ENCODE data around the gene CCNF.

The CCNF gene

GRCh38 chr16:2458887-2459646 lies 29.8 kb downstream of the CCNF start:
- DNase-seq: no peak

DNA sequence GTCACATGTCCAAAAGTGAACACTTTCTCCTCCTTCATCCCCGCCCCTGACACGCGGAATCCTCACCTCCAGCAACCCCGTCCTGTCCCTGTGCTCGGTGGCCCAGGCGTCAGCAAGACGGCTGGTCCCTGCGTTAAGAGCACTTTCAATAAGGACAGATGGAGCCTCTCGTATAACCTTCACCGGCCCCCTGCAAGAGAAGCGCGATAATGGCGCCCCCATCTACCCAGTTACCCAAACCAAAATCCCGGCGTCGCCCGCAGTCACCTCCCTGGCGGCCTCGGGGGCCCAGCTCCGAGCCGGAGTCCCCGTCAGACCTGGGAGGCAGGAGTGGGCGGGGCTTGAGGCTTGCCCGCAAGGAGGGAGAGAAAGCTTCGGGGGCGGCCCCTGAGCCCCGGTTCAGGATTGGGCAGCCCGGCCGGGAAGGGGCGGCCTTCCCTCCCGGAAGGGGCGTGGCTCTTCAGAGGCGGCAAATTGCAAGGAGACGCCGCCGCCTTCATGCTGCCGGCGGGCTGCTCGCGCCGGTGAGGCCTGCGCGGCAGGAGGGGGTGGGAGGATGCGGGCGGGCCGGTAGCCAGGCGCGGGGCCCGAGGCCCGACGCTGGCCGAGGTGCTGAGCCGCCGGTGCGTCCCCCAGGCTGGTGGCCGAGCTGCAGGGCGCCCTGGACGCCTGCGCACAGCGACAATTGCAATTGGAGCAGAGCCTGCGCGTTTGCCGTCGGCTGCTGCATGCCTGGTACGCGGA lies 30.6 kb downstream of the CCNF start, which contains the start of gene TEDC2:
Gene TEDC2, plus strand, starts transcription at position 463 of the 744 bp plus-strand sequence. Its CDS starts 36 bp downstream, at position 499.
- peak; percentile 96 for DNase-seq

DNA sequence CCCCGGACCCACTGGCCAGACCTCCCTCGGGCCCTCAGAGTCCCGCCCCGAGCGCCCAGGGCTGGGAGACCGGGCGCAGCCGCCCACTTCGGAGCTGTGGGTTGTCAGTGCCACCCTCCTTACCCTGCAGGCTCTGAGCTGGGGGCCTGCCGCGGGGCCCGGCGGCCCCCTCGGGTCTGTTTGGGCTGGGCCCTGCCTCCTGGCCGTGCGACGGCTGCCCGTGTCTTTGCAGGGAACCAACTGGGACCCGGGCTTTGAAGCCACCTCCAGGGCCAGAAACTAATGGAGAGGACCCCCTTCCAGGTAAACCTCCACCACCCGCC lies 31.1 kb downstream of the CCNF start:
- no peak for DNase-seq

DNA sequence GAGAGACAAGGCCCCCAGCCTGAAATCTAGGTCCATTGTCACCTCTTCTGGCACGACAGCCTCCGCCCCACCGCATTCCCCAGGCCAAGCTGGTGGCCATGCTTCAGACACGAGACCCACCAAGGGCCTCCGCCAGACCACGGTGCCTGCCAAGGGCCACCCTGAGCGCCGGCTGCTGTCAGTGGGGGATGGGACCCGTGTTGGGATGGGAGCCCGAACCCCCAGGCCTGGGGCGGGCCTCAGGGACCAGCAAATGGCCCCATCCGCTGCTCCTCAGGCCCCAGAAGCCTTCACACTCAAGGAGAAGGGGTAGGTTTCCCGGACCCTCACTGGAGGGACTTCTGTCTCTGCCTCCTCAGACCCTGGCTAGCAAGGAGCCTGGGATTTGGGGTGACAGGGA lies 31.7 kb downstream of the CCNF start:
- DNase-seq: no peak

- no peak for DNase-seq
Measured at GRCh38 chr16:2462031-2462866, 33.0 kb downstream of the CCNF start.

DNA sequence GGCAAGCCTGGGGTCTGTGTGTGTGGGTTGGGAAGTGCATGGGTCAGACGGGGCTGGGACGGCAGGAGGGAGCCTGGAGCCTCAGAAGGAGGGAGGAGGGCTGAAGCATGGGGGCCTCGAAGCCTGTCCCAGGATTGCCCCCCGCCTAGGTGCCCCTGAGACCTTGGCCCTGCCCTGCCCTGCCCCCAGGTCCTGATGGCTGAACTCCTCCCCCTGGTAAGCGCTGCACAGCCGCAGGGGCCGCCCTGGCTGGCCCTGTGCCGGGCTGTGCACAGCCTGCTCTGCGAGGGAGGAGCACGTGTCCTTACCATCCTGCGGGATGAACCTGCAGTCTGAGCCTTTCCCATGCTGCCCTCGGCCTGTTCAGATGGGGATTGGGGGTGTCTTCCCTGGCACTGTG lies 35.1 kb downstream of the CCNF start:
- DNase-seq: no peak

DNA sequence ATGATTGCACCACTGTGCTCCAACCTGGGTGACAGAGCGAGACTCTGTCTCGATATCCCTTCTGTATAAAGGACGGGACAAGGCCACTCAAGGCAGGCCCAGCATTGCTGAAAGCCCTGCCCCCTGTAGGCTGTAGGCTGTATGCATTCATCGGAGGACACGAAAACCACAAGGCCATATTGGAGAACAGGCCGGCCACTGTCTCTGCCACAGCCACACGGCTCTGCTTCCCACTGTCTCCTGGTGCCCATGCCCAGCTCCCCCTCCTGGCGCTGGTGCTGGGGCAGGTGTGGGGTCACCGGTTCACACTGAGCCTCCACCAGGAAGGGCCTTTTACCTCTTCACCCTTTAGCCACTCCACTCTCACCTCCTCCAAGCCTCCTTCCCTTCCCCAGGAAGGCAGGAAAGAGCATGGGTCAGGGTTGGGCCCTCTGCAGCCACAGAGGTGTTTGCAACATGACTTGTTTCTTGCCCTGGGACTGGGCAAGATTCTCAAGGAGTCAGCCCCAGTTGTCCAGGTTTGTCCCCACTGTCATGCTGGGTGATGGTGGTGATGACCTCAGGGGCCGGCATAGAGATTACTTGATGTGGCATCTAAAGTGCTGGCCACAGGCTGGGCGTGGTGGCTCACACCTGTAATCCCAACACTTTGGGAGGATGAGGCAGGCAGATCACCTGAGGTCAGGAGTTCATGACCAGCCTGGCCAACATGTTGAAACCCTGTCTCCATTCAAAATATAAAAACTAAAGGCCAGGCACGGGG lies 36.6 kb downstream of the CCNF start:
- DNase-seq: no peak

DNA sequence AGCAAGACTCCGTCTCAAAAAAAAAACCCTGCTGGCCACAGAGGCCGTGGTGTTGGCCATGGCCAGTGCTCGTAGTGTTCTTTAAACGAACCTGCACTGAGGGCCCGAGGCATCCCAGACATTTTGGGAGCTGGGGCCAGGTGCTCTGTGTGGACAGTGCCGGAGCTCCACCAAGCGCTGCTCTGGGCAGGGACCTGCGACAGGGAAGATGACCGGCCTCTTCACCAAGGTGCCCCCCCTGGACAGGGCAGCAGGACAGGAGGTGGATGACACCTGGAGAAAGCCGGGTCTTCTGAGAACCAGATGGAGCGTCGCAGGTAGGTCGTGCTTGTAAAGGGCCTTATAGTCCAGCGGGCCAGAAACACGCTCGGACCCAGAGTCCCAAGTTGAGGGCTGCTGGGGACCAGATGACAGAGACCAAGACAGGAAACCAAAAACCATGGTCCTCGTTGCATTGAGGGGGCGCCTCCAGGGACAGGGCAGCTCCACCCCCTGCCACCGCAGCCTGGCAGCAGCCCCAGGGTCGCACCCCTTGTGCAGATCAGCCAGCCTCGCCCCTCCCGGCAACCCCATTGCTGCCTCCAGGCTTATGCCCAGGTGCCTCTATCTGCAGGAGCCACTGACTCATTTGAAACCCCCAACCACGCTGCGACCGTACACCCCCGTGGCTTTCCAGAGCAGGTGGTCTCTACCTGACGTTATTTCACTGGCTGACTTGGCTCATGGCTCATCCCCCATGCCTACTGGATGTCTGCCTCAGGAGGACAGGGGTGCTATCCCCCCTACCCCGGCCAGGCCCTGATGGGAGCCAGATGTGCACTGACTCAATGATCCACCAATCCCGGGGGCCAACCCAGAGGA lies 37.6 kb downstream of the CCNF start:
- DNase-seq: no peak

DNA sequence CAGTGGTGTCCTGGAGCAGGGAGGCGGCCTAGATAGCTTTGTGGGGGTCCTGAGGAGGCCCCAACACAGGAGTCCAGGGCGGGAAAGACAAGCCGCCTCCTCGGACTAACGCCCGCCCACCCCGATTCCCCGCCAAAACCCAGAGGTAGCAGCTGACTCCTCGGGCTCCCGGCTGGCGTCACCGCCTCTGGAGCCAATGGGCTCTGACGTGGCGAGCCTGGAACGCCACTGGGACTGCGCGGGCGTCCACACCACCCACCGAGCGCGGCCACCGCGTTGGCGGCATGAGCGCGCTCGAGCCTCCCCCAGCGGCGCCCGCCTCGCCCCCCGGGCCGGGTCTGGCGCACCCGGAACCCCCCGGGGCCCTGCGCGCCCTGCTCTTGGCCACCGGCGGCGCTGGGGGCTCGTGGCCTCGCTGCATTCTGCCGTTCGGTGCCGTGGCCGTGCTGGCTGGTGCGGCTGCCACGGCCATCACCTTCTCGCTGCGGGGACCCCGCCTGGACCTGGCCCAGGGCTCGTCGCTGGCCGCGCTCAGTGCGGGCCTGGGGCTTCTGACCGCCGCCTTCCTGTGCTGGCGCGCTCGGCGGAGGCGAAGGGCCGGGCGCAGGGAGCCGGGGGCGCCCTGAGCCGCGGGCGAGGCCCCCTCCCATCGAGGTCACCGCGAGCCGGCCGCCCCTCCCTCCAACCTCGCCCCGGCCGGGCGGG lies 38.4 kb downstream of the CCNF start:
- DNase-seq: peak; percentile 85

GRCh38 chr16:2468233-2468724 lies 39.0 kb downstream of the CCNF start:
- peak; percentile 55 for DNase-seq

- no peak for DNase-seq
Measured at GRCh38 chr16:2468725-2469398, 39.6 kb downstream of the CCNF start.

DNA sequence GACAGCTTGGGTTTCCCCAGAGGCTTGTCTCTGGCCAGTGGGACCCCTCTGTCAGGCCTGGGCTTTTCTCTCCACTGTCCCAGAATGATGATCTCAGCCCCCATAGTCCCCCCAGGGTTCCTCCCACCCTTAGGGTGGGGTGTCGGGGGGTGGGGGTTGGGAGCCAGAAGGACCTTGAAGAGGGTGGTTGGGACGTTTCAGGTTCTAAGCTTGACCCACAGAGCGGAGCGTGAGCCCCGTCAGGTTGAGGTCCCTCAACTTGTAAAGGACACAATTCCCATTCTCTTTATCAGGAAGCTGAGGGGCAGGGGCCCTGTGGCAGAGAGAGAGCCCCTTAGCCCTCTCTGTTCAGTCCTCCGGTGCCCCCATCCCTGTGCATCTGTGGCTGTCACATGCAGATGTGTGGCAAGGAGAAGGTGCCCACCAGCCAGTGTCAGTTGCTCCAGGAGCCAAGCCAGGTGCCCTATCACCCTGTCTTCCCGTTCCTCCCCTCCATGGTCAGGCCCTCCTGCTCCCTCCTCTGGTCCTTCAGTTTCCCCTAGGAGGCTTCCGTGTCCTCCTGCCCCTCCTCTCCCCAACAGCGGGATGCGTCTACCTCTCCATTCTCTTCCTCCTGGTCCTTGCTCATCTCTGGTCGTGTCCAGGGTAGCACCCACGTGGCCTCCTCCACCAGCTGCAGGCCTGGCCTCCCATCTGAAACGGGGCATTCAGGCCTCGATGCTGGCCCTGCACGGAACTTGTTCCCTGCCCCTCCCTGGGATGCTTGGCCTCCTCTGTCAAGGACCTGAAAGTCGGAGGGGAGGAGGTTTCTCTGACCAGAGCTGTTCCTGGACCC lies 40.4 kb downstream of the CCNF start:
- no peak for DNase-seq

- DNase-seq: no peak
Measured at GRCh38 chr16:2470234-2470601, 41.0 kb downstream of the CCNF start.

DNA sequence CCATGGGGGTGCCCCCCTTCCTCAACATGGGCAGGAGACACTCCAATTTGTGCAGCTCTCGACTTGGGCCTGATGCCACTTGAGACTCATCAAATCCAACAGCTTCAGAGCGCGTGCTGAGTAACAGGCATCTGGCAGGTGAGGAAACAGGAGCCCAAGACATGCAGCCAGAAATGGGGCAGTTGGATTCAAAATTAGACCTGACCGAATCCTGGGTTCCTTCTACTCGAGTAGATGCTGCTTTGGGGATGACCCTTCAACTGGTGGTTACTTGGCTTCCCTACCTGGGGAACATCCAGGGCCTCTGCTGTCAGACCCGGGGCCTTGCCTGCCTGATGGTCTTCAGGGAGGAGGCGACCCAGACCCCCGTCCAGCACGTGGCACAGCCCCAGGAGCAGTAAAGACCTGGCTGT lies 41.4 kb downstream of the CCNF start:
- DNase-seq: no peak

- no peak for DNase-seq
Measured at GRCh38 chr16:2471016-2471652, 41.9 kb downstream of the CCNF start, which contains the start of gene NTN3. Gene NTN3 (plus strand): TSS chr16:2471297. CDS start chr16:2471702, 405 bp downstream.

GRCh38 chr16:2471653-2472487 lies 42.6 kb downstream of the CCNF start:
- no peak for DNase-seq

DNA sequence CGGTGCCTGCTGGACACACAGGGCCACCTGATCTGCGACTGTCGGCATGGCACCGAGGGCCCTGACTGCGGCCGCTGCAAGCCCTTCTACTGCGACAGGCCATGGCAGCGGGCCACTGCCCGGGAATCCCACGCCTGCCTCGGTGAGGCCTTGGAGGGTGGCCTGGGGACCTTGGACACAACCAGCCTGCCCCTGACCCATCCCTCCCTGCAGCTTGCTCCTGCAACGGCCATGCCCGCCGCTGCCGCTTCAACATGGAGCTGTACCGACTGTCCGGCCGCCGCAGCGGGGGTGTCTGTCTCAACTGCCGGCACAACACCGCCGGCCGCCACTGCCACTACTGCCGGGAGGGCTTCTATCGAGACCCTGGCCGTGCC lies 43.2 kb downstream of the CCNF start:
- no peak for DNase-seq

DNA sequence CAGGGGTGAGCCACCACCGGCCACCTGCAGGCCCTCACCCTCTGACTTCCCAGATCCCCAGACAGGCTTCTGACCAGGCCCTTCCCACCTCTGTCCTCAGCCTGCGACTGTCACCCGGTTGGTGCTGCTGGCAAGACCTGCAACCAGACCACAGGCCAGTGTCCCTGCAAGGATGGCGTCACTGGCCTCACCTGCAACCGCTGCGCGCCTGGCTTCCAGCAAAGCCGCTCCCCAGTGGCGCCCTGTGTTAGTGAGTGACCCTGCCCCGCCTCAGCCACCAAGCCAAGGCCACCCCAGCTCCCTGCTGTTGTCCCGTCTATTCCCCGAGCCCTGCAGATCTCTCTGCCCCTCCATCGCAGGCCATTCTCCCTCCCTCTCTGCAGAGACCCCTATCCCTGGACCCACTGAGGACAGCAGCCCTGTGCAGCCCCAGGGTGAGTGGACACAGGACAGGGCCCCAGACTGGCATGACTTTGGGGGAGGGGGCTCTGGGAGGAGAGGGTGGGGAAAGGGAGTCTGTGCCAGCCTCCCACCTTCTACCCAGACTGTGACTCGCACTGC lies 43.7 kb downstream of the CCNF start:
- DNase-seq: no peak

All from EL (cell line).